Nephron progenitor cell (in vitro differentiated cells): ENCODE results near the gene MARF1.

Experiments
- DNase-seq: peaks from one replicate; pipeline ENCODE4 v3.0.0; 2021
- H3K27ac Mint-ChIP-seq: 2 replicates; pipeline ENCODE4 v1.8.0; 2021; ENCODE audit warnings: mild to moderate bottlenecking, moderate library complexity, mixed read lengths
- H3K27me3 Mint-ChIP-seq: 2 replicates; pipeline ENCODE4 v1.8.0; 2021; ENCODE audit warnings: mild to moderate bottlenecking, low read depth, mixed read lengths; ENCODE audit not compliant: poor library complexity
- H3K36me3 Mint-ChIP-seq: 2 replicates; pipeline ENCODE4 v1.8.0; 2021; ENCODE audit warnings: low read depth, mixed read lengths
- H3K4me1 Mint-ChIP-seq: 2 replicates; pipeline ENCODE4 v1.8.0; 2021; ENCODE audit warnings: mixed read lengths
- H3K4me3 Mint-ChIP-seq: 2 replicates; pipeline ENCODE4 v1.8.0; 2021; ENCODE audit warnings: mild to moderate bottlenecking, moderate library complexity, mixed read lengths
- H3K9me3 Mint-ChIP-seq: 2 replicates; pipeline ENCODE4 v1.8.0; 2021; ENCODE audit warnings: mild to moderate bottlenecking, moderate library complexity, mixed read lengths
- CTCF ChIP-seq: fragments of 200-600 bp; sonication (generic); IDR thresholded peaks from 2 replicates; pipeline ENCODE4 v1.5.0; 2021; ENCODE audit warnings: antibody characterized with exemption

Gene MARF1

GRCh38 chr16:15598648-15599190 is 44.2 kb downstream of the MARF1 start:
- Mint-ChIP-seq H3K36me3 (peaks cover 88% of the 10 kb centered on the region), H3K9me3 (peaks cover 6% of the 10 kb centered on the region), H3K4me1 (peaks cover 50% of the 10 kb centered on the region), H3K4me3 (peak overlapping the region; percentile 42), H3K27ac (peak overlapping the region; percentile 97), H3K27me3 (peaks cover under 1% of the 10 kb centered on the region)
- DNase-seq, result no peak
- no peak for TF ChIP-seq CTCF

- no peak overlapping the region for H3K27ac Mint-ChIP-seq
- DNase-seq, result no peak
- H3K4me1 Mint-ChIP-seq, result peaks cover 57% of the 10 kb centered on the region
- no peak for TF ChIP-seq CTCF
- peaks cover 88% of the 10 kb centered on the region for H3K36me3 Mint-ChIP-seq
- no peak overlapping the region for H3K4me3 Mint-ChIP-seq
- H3K27me3 Mint-ChIP-seq, result peaks cover 4% of the 10 kb centered on the region
- peaks cover 10% of the 10 kb centered on the region for H3K9me3 Mint-ChIP-seq
These were observed 44.9 kb downstream of the MARF1 start for GRCh38 chr16:15597822-15598647.

GRCh38 chr16:15597135-15597534 is 45.8 kb downstream of the MARF1 start:
- peaks cover 13% of the 10 kb centered on the region for H3K9me3 Mint-ChIP-seq
- H3K4me1 Mint-ChIP-seq, result peaks cover 57% of the 10 kb centered on the region
- peaks cover 4% of the 10 kb centered on the region for H3K27me3 Mint-ChIP-seq
- no peak overlapping the region for H3K27ac Mint-ChIP-seq
- H3K36me3 Mint-ChIP-seq, result peaks cover 86% of the 10 kb centered on the region
- no peak overlapping the region for H3K4me3 Mint-ChIP-seq
- TF ChIP-seq CTCF, result no peak
- no peak for DNase-seq

GRCh38 chr16:15594711-15595320 is 48.1 kb downstream of the MARF1 start:
- H3K4me3 Mint-ChIP-seq, result no peak overlapping the region
- no peak overlapping the region for H3K27ac Mint-ChIP-seq
- H3K36me3 Mint-ChIP-seq, result peaks cover 83% of the 10 kb centered on the region

GRCh38 chr16:15593235-15593634 is 49.7 kb downstream of the MARF1 start:
- H3K27me3 Mint-ChIP-seq, result peaks cover 13% of the 10 kb centered on the region
- H3K4me3 Mint-ChIP-seq, result no peak overlapping the region
- peaks cover 40% of the 10 kb centered on the region for H3K4me1 Mint-ChIP-seq
- no peak for TF ChIP-seq CTCF
- no peak overlapping the region for H3K27ac Mint-ChIP-seq
- peaks cover 48% of the 10 kb centered on the region for H3K9me3 Mint-ChIP-seq
- no peak for DNase-seq
- peaks cover 88% of the 10 kb centered on the region for H3K36me3 Mint-ChIP-seq

More at GRCh38 chr16:15594711-15595320, 48.1 kb downstream of the MARF1 start:
- TF ChIP-seq CTCF, result no peak
- Mint-ChIP-seq H3K4me1 (peaks cover 51% of the 10 kb centered on the region), H3K9me3 (peaks cover 32% of the 10 kb centered on the region), H3K27me3 (peaks cover 10% of the 10 kb centered on the region)
- no peak for DNase-seq
